ENCODE measurements around the gene GOLGA7B. TPM values are rescaled to one million over a fixed set of nuclear protein-coding genes. Genes with fewer than 3 reads are reported as not detected.

Gene GOLGA7B
- total and polyA plus RNA-seq, 9 of the 15 experiments (the other 6 are each of a cell fraction or from before 2014, with no cell fraction given) = 0.03 to 0.07 (median 0.04) TPM; not detected in 3

DNA sequence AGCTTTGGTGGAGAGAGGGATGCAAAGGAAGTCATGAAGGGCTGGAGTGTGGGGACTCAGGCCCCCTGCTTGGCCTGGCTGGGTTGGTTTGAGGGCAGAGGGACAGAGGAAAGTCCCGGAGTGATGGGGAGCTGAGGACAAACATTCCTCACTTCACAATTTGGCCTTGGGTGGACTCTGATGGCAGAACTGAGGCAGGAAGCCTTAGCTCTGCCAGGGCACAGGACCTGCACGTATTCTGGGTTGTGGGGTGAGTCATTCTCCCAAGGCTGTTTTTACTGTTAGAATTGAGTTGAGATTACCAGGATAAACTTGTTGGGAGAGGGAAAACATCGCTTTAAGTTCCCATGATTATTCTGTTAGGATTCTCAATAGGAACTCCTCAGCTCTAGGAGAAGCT is 2.6 kb downstream of the GOLGA7B start:
- no peaks in the 10 kb centered on the region; the same call in 1 of the 2 replicates for H4K20me1 ChIP-seq (replicated peaks; ENCODE audit: control insufficient read depth, insufficient read depth, low read length)
- H3K9me3 ChIP-seq (replicated peaks; ENCODE audit: control insufficient read depth, insufficient read depth, low read depth, low read length) = no peaks in the 10 kb centered on the region
- H3K4me3 ChIP-seq = no peak overlapping the region
- intact Hi-C loops (cut with micrococcal nuclease) = no loop called here
- H3K4me2 ChIP-seq (ENCODE audit: insufficient read depth, low read length) = no peak overlapping the region
- H3K27me3 ChIP-seq (ENCODE audit: control insufficient read depth in 2 of 2, insufficient read depth in 2 of 2, low read length in 2 of 2) = peaks cover 0 to 13% of the 10 kb centered on the region in 2 experiments; a peak in 2 of 5 replicates
- no peaks in the 10 kb centered on the region for H3K36me3 ChIP-seq (ENCODE audit: control insufficient read depth, insufficient read depth, low read length)
- BruUV-seq (replicated peaks) = no TSS peak
- no peak overlapping the region for H2AFZ ChIP-seq (ENCODE audit: low read depth, low read length)
- DNase-seq (ENCODE audit: extremely low read depth in 1 of 4, low spot score in 3 of 4) (no peak), ATAC-seq (no peak), FAIRE-seq (no peak)
- CTCF ChIA-PET (ENCODE audit: low intra/inter-chr PET ratio) = no interaction called here
- POLR2A ChIA-PET = no interaction called here
- 6% methylated on average over 2 of the region's 3 CpGs for WGBS (ENCODE audit: insufficient coverage, low coverage, missing lambda C conversion rate)
- no peaks in the 10 kb centered on the region for H3K9me1 ChIP-seq (ENCODE audit: control insufficient read depth, insufficient read depth, low read length)
- no peak for TF ChIP-seq NBN (IDR thresholded peaks at IDR 0.05; ENCODE audit: low read depth)
- TF ChIP-seq, protein P1, sequence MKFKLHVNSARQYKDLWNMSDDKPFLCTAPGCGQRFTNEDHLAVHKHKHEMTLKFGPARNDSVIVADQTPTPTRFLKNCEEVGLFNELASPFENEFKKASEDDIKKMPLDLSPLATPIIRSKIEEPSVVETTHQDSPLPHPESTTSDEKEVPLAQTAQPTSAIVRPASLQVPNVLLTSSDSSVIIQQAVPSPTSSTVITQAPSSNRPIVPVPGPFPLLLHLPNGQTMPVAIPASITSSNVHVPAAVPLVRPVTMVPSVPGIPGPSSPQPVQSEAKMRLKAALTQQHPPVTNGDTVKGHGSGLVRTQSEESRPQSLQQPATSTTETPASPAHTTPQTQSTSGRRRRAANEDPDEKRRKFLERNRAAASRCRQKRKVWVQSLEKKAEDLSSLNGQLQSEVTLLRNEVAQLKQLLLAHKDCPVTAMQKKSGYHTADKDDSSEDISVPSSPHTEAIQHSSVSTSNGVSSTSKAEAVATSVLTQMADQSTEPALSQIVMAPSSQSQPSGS (CRISPR knock-in tag; IDR thresholded peaks at IDR 0.05) = no peak
- TF ChIP-seq, protein P2, sequence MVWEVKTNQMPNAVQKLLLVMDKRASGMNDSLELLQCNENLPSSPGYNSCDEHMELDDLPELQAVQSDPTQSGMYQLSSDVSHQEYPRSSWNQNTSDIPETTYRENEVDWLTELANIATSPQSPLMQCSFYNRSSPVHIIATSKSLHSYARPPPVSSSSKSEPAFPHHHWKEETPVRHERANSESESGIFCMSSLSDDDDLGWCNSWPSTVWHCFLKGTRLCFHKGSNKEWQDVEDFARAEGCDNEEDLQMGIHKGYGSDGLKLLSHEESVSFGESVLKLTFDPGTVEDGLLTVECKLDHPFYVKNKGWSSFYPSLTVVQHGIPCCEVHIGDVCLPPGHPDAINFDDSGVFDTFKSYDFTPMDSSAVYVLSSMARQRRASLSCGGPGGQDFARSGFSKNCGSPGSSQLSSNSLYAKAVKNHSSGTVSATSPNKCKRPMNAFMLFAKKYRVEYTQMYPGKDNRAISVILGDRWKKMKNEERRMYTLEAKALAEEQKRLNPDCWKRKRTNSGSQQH (CRISPR knock-in tag; IDR thresholded peaks at IDR 0.05) = no peak
- no peak for TF ChIP-seq KDM5B (IDR thresholded peaks at IDR 0.05; ENCODE audit: insufficient replicate concordance, low read depth, low read length)
- TF ChIP-seq SMARCA5 (IDR thresholded peaks at IDR 0.05) = no peak
- TF ChIP-seq SRF (CRISPR knock-in tag; IDR thresholded peaks at IDR 0.05) = no peak
- TF ChIP-seq MCM2 (IDR thresholded peaks at IDR 0.05; ENCODE audit: low read depth) = no peak
- TF ChIP-seq, protein P3, sequence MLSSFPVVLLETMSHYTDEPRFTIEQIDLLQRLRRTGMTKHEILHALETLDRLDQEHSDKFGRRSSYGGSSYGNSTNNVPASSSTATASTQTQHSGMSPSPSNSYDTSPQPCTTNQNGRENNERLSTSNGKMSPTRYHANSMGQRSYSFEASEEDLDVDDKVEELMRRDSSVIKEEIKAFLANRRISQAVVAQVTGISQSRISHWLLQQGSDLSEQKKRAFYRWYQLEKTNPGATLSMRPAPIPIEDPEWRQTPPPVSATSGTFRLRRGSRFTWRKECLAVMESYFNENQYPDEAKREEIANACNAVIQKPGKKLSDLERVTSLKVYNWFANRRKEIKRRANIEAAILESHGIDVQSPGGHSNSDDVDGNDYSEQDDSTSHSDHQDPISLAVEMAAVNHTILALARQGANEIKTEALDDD (IDR thresholded peaks at IDR 0.05) = no peak
- no peak for TF ChIP-seq ZKSCAN3 (CRISPR knock-in tag; IDR thresholded peaks at IDR 0.05)
- TF ChIP-seq ELF1 (tag; IDR thresholded peaks at IDR 0.05) = no peak
- TF ChIP-seq SIX5 (IDR thresholded peaks at IDR 0.05; ENCODE audit: borderline replicate concordance in 1 of 2, insufficient read depth in 1 of 2, low read depth in 1 of 2, low read length in 2 of 2) = no peak
- no peak for TF ChIP-seq SETDB1 (IDR thresholded peaks at IDR 0.05; ENCODE audit: low read length)
- TF ChIP-seq, protein P4, sequence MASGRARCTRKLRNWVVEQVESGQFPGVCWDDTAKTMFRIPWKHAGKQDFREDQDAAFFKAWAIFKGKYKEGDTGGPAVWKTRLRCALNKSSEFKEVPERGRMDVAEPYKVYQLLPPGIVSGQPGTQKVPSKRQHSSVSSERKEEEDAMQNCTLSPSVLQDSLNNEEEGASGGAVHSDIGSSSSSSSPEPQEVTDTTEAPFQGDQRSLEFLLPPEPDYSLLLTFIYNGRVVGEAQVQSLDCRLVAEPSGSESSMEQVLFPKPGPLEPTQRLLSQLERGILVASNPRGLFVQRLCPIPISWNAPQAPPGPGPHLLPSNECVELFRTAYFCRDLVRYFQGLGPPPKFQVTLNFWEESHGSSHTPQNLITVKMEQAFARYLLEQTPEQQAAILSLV (tag; IDR thresholded peaks at IDR 0.05) = no peak
- H3K27ac ChIP-seq (ENCODE audit: extremely low read depth, low read depth, low read length) = no peak overlapping the region
- H3K4me1 ChIP-seq (replicated peaks in 1 of 2; ENCODE audit: control insufficient read depth in 2 of 2, insufficient read depth in 2 of 2, low read length in 2 of 2) = peaks cover 0 to 9% of the 10 kb centered on the region in 2 experiments; a peak in 2 of 5 replicates
- H3K79me2 ChIP-seq (ENCODE audit: control insufficient read depth, insufficient read depth, low read length) = no peaks in the 10 kb centered on the region
- in situ Hi-C loops (cut with MboI) = loop anchor here (25.0 kb wide), 1 partner anchor 90 kb away; the partner anchor contains the start of gene SFRP5
- no peak overlapping the region for H3K9ac ChIP-seq (ENCODE audit: insufficient read depth in 1 of 2, low read depth in 2 of 2, low read length in 2 of 2)

Data from K562 (cell line).